Motor neuron (in vitro differentiated cells): ENCODE results near the gene TSPAN7. TPM values are rescaled to one million over a fixed set of nuclear protein-coding genes. Genes with fewer than 3 reads are reported as not detected.

Source experiments
- ATAC-seq, 8 experiments: fragments of 200-7000 bp; cut with Tn5 transposase; replicated peaks in 6 of 8; 2 replicates each; pipeline ENCODE4 v1.8.0; 2021; ENCODE audit warnings: mild to moderate bottlenecking in 8 of 8, moderate library complexity in 8 of 8
- H3K27ac ChIP-seq, 2 donors: fragments of 250-450 bp; sonication (Bioruptor Pico); 2 replicates each; pipeline ENCODE4 v1.9.0; 2021; ENCODE audit warnings: antibody characterized with exemption in 2 of 2, mild to moderate bottlenecking in 2 of 2, moderate library complexity in 1 of 2
- H3K4me1 ChIP-seq, 2 donors: fragments of 250-450 bp; sonication (Bioruptor Pico); replicated peaks in 1 of 2; 2 replicates each; pipeline ENCODE4 v1.6.1; 2021; ENCODE audit warnings: antibody characterized with exemption in 2 of 2, mild to moderate bottlenecking in 2 of 2, moderate library complexity in 1 of 2
- H3K4me3 ChIP-seq, 5 donors: fragments of 250-450 bp; sonication (Bioruptor Pico); 2 replicates each; pipeline ENCODE4 v1.9.0; 2021; ENCODE audit warnings: antibody characterized with exemption in 5 of 5, mild to moderate bottlenecking in 5 of 5, moderate library complexity in 4 of 5
- WGBS, 10 experiments: fragments of 450-650 bp; shearing (Covaris generic); methylation state at CpG; one replicate each; pipeline ENCODE4 v1.0.0; 2022; 5-methylcytosine and 5-hydroxymethylcytosine counted together
- in situ Hi-C, 9 experiments: fragments of 400-800 bp; cut with MboI; loops; one replicate each; pipeline ENCODE4 v1.15.0; 2021; ENCODE audit warnings: low sequenced_read_pairs in 9 of 9, low pct_unique_long_range_greater_than_20kb in 2 of 9; ENCODE audit not compliant: unreplicated experiment in 9 of 9
- total RNA-seq, 8 experiments: library from RNA; unstranded; fragments of 300-600 nt; gene quantifications; 2 replicates each; pipeline versions ENCODE4 v1.2.3 to v1.2.4, GENCODE V29; 2022

The TSPAN7 gene
- total RNA-seq, 8 experiments from 2014 or later: 3.9 to 88.2 (median 60.8) TPM

GRCh38 chrX:38636949-38637819 is 75.8 kb downstream of the TSPAN7 start:
- ATAC-seq: no peak
- H3K4me1 ChIP-seq: peaks cover 0 to 6% of the 10 kb centered on the region in 2 donors
- H3K27ac ChIP-seq: no peak overlapping the region
- in situ Hi-C loops: loop anchor here in 4 of 9 experiments (25.0 kb wide), 2 partner anchors 175 to 300 kb away; partner anchors contain the start of gene RPGR (in 2 of the 4)
- WGBS, 10 experiments: 17 to 58% (median 33%) methylated on average over 1 to 8 of the region's 8 CpGs; no CpG with 5 or more reads in 6 of the 10 experiments
- no peak overlapping the region for H3K4me3 ChIP-seq

- Histone ChIP-seq H3K4me3 (no peak overlapping the region), H3K4me1 (peaks cover 0 to 10% of the 10 kb centered on the region in 2 donors), H3K27ac (no peak overlapping the region)
- in situ Hi-C loops: loop anchor here in 4 of 9 experiments (25.0 kb wide), 2 partner anchors 177 to 302 kb away; partner anchors contain the start of gene RPGR (in 2 of the 4)
- 21 to 39% methylated on average over 2 to 4 of the region's 5 CpGs; no CpG with 5 or more reads in 8 of the 10 experiments for WGBS, 10 experiments
- ATAC-seq: no peak
Measured at GRCh38 chrX:38638952-38639529, 77.7 kb downstream of the TSPAN7 start.

GRCh38 chrX:38639730-38640129 is 78.4 kb downstream of the TSPAN7 start:
- H3K27ac ChIP-seq: no peak overlapping the region
- H3K4me1 ChIP-seq: peaks cover 0 to 15% of the 10 kb centered on the region in 2 donors
- no peak overlapping the region for H3K4me3 ChIP-seq
- ATAC-seq: no peak
- in situ Hi-C loops: loop anchor here in 4 of 9 experiments (25.0 kb wide), 2 partner anchors 177 to 302 kb away; partner anchors contain the start of gene RPGR (in 2 of the 4)

- no peak overlapping the region for H3K4me3 ChIP-seq
- in situ Hi-C loops: loop anchor here in 4 of 9 experiments (25.0 kb wide), 2 partner anchors 179 to 304 kb away; partner anchors contain the start of gene RPGR (in 2 of the 4)
- peaks cover 0 to 19% of the 10 kb centered on the region in 2 donors for H3K4me1 ChIP-seq
- 75 to 80% methylated on average over 1 to 2 of the region's 5 CpGs; no CpG with 5 or more reads in 8 of the 10 experiments for WGBS, 10 experiments
- no peak for ATAC-seq
- no peak overlapping the region for H3K27ac ChIP-seq
Measured at GRCh38 chrX:38641197-38641596, 79.9 kb downstream of the TSPAN7 start.

- ATAC-seq: peak in 3 of 8 experiments; percentile 31 to 71 (median 35)
- peaks cover 0 to 13% of the 10 kb centered on the region in 2 donors for H3K4me1 ChIP-seq
- WGBS, 10 experiments: 30 to 33% methylated on average over 1 of the region's 1 CpG; no CpG with 5 or more reads in 8 of the 10 experiments
- no peak overlapping the region for H3K4me3 ChIP-seq
- H3K27ac ChIP-seq: no peak overlapping the region
- in situ Hi-C loops: loop anchor here in 4 of 9 experiments (25.0 kb wide), 2 partner anchors 182 to 307 kb away; partner anchors contain the start of gene RPGR (in 2 of the 4)
Measured at GRCh38 chrX:38643903-38644302, 82.6 kb downstream of the TSPAN7 start.

DNA sequence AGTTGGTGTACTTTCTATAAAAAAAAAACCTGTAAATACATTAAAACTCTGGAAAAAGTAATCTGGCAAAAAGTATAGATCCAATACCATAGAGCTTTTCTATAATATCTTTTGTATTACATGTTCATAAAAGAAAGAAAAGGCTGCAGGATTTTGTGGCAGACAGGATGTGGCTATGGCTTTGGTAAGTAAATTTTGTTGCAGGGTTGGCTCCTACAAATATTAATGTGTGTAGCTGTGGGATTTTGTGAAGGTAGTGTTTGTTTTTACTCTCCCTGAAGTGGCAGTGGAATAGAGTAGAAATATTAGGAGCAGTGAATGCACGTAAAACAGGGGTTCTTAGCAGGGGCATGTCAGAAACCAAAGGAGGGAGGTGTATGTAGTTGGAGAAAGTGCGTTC is 84.8 kb downstream of the TSPAN7 start:
- no peak for ATAC-seq
- no peak overlapping the region for H3K27ac ChIP-seq
- 71 to 91% methylated on average over 1 of the region's 2 CpGs; no CpG with 5 or more reads in 8 of the 10 experiments for WGBS, 10 experiments
- no peak overlapping the region for H3K4me3 ChIP-seq
- in situ Hi-C loops: loop anchor here in 4 of 9 experiments (25.0 kb wide), 2 partner anchors 184 to 309 kb away; partner anchors contain the start of gene RPGR (in 2 of the 4)
- peaks cover 0 to 13% of the 10 kb centered on the region in 2 donors for H3K4me1 ChIP-seq

GRCh38 chrX:38649221-38649620 is 87.9 kb downstream of the TSPAN7 start:
- Histone ChIP-seq H3K4me3 (no peak overlapping the region), H3K27ac (no peak overlapping the region), H3K4me1 (peaks cover 0 to 9% of the 10 kb centered on the region in 2 donors)
- WGBS, 10 experiments: 20% methylated on average over 1 of the region's 1 CpG; no CpG with 5 or more reads in 9 of the 10 experiments
- in situ Hi-C loops: loop anchor here in 4 of 9 experiments (25.0 kb wide), 2 partner anchors 187 to 312 kb away; partner anchors contain the start of gene RPGR (in 2 of the 4)
- ATAC-seq: no peak

DNA sequence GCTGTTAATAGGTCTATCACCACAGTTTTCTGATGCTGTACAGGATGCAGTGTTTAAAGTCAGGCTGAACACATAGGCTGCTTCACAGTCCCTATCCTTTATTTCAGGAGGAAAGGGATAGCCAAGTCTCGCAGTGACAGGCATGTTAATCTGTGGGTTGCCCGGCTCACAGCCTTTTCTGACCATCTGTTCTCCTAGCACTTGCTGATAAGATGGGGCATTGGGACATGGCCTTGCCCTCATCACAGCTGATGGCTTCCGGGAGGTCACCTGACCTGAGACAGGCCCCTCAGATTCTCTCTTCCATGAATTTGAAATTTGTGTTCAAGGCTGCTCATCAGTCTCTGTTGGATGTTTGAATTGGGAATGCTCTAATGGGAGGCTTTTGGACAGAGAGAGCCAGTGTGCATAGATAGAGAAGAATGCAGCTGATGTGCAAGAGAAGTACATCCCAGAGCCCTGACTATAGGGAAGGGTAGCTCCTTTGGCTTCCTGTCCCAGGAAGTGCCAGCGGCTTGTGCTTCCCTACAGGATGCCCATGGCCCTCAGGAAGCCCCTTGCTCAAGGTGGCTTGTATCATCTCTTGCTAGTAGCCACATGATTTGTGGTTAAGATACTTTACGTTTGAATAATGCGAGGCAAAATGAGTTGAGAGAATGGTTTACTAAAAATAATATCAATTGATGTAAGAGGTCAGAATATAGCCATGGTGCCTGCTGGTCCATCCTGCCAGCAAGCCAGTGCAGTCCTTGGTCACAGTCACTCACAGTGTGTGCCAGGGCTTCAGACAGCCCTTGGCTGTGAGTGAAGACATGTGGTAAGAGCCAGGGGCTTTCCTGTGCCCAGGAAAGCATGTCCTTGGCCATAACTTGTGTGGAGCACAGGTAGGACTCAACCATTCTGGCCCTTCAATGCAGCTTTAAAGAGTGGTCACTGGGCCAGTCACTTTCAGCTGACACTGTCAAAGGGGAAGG is 88.6 kb downstream of the TSPAN7 start:
- 20 to 36% methylated on average over 1 to 6 of the region's 6 CpGs; no CpG with 5 or more reads in 8 of the 10 experiments for WGBS, 10 experiments
- in situ Hi-C loops: loop anchor here in 4 of 9 experiments (25.0 kb wide), 2 partner anchors 188 to 313 kb away; partner anchors contain the start of gene RPGR (in 2 of the 4)
- Histone ChIP-seq H3K27ac (no peak overlapping the region), H3K4me3 (no peak overlapping the region), H3K4me1 (peaks cover 0 to 2% of the 10 kb centered on the region in 2 donors)
- ATAC-seq: no peak

GRCh38 chrX:38651625-38652601 is 90.6 kb downstream of the TSPAN7 start:
- H3K4me1 ChIP-seq: no peaks in the 10 kb centered on the region
- in situ Hi-C loops: no loop called here
- no peak for ATAC-seq
- no peak overlapping the region for H3K27ac ChIP-seq
- no peak overlapping the region for H3K4me3 ChIP-seq
- WGBS, 10 experiments: 25 to 80% (median 52%) methylated on average over 1 to 2 of the region's 2 CpGs; no CpG with 5 or more reads in 6 of the 10 experiments

DNA sequence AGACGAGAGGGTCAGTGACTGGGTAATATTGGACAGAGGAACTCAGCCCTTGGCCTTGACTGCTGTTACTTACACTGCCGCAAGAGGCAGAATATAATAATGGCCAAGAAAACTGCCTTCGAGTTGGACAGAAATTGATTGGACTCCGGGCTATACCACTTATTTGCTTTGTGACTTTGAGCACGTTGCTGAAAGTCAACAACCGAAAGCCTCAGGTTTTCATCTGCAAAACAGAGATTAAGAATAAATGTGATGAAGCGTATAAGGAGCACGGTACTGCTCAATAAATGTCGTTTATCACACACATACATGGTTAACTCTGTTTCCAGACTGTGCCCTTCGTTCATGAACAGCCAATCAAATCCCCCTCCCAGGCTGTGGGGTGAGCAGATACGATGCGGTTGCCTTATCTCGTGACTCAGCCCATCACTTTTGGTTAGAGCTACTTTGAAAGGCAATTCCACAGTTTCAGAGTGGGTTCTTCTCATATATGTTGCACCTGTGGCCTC is 91.6 kb downstream of the TSPAN7 start:
- no peak for ATAC-seq
- no peak overlapping the region for H3K27ac ChIP-seq
- H3K4me3 ChIP-seq: no peak overlapping the region
- in situ Hi-C loops: no loop called here
- H3K4me1 ChIP-seq: no peaks in the 10 kb centered on the region
- WGBS, 10 experiments: 41 to 87% (median 80%) methylated on average over 1 to 9 of the region's 13 CpGs; no CpG with 5 or more reads in 7 of the 10 experiments

DNA sequence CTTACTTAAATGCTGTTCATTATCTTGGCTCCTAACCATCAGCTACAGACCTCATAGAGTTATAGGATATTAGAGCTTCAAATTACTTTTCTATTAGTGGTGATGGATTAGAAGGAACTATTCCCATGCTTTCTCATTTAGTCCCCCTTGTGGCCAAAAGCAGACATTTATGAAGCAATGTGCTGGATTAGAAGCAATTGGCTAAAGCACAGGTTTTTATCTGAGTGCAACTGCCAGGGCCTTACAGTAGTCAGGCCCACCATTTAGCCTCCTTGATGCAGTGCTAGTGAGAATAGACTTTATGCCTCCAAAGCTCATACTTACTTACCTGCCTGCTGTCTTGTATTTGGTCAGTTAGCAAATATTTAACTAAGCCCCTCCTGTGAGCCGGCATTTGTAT is 93.0 kb downstream of the TSPAN7 start:
- peak in 4 of 8 experiments; percentile 39 to 66 (median 54) for ATAC-seq
- H3K4me1 ChIP-seq: no peaks in the 10 kb centered on the region
- in situ Hi-C loops: no loop called here

More for the DNA sequence above, 93.0 kb downstream of the TSPAN7 start:
- Histone ChIP-seq H3K4me3 (no peak overlapping the region), H3K27ac (no peak overlapping the region)
- 33 to 67% methylated on average over 1 of the region's 1 CpG; no CpG with 5 or more reads in 8 of the 10 experiments for WGBS, 10 experiments
